DOHH2 (cell line): ENCODE results near the gene EFCAB13.

Experiments
- H3F3A ChIP-seq: fragments of 200-600 bp; sonication (generic), shearing (Covaris generic); 2 replicates; pipeline ENCODE4 v1.6.0; 2016; ENCODE audit warnings: antibody characterized with exemption, mild to moderate bottlenecking; ENCODE audit not compliant: control insufficient read depth, insufficient read depth
- H3K27ac ChIP-seq: fragments of 200-600 bp; sonication (generic); 2 replicates; pipeline ENCODE4 v1.5.1; 2014; ENCODE audit warnings: low read depth, mild to moderate bottlenecking, low read length, moderate library complexity
- H3K27me3 ChIP-seq: fragments of 200-600 bp; sonication (generic); 2 replicates; pipeline ENCODE4 v1.6.1; 2014; ENCODE audit warnings: mild to moderate bottlenecking, low read length, mixed read lengths; ENCODE audit not compliant: control insufficient read depth
- H3K36me3 ChIP-seq: fragments of 200-600 bp; sonication (generic); 2 replicates; pipeline ENCODE4 v1.6.1; 2014; ENCODE audit warnings: mild to moderate bottlenecking, low read length, moderate library complexity, mixed read lengths; ENCODE audit not compliant: control insufficient read depth
- H3K4me1 ChIP-seq: fragments of 200-600 bp; sonication (generic); 2 replicates; pipeline ENCODE4 v1.6.1; 2014; ENCODE audit warnings: mild to moderate bottlenecking, low read length, mixed read lengths; ENCODE audit not compliant: control insufficient read depth
- H3K4me2 ChIP-seq: fragments of 200-600 bp; sonication (generic); 2 replicates; pipeline ENCODE4 v1.6.0; 2014; ENCODE audit warnings: mild to moderate bottlenecking, low read length, moderate library complexity
- H3K4me3 ChIP-seq: fragments of 200-600 bp; sonication (generic); 2 replicates; pipeline ENCODE4 v1.5.1; 2014; ENCODE audit warnings: mild to moderate bottlenecking, low read length, mixed read lengths
- H3K79me2 ChIP-seq: fragments of 200-600 bp; sonication (generic); 2 replicates; pipeline ENCODE4 v1.6.1; 2014; ENCODE audit warnings: mild to moderate bottlenecking, low read length, mixed read lengths; ENCODE audit not compliant: control insufficient read depth
- H3K9me2 ChIP-seq: fragments of 200-600 bp; sonication (generic); replicated peaks from 2 replicates; pipeline ENCODE4 v1.6.1; 2014; ENCODE audit warnings: mild to moderate bottlenecking, low read length, mixed read lengths; ENCODE audit not compliant: control insufficient read depth
- H3K9me3 ChIP-seq: fragments of 200-600 bp; sonication (generic); 2 replicates; pipeline ENCODE4 v1.6.1; 2014; ENCODE audit warnings: antibody characterized with exemption, low read length, mixed read lengths; ENCODE audit not compliant: control insufficient read depth, insufficient read depth
- H4K20me1 ChIP-seq: fragments of 200-600 bp; sonication (generic); 2 replicates; pipeline ENCODE4 v1.6.0; 2014; ENCODE audit warnings: low read depth, mild to moderate bottlenecking, antibody characterized with exemption, low read length, moderate library complexity; ENCODE audit not compliant: control insufficient read depth, insufficient read depth
- CTCF ChIP-seq: fragments of 200-600 bp; sonication (generic); IDR thresholded peaks from one replicate; pipeline ENCODE4 v1.5.1; 2014; ENCODE audit warnings: antibody characterized with exemption, mild to moderate bottlenecking, low read depth, low read length; ENCODE audit not compliant: poor library complexity, severe bottlenecking
- EZH2phosphoT487 ChIP-seq: fragments of 200-600 bp; sonication (generic); IDR thresholded peaks from 2 replicates; pipeline ENCODE4 v1.6.1; 2017; ENCODE audit warnings: borderline replicate concordance, mild to moderate bottlenecking, antibody characterized with exemption, low read length, moderate library complexity, mixed read lengths

EFCAB13 gene

GRCh38 chr17:47401100-47401499, 77.3 kb downstream of the EFCAB13 start:
- TF ChIP-seq CTCF (no peak), EZH2phosphoT487 (no peak)

GRCh38 chr17:47404006-47404405, 80.3 kb downstream of the EFCAB13 start:
- no peaks in the 10 kb centered on the region for H3F3A ChIP-seq
- peaks cover 29% of the 10 kb centered on the region for H3K27me3 ChIP-seq
- H3K36me3 ChIP-seq = no peaks in the 10 kb centered on the region
- H4K20me1 ChIP-seq = no peaks in the 10 kb centered on the region
- H3K9me2 ChIP-seq = no peaks in the 10 kb centered on the region
- TF ChIP-seq EZH2phosphoT487 (no peak), CTCF (no peak)
- no peaks in the 10 kb centered on the region for H3K79me2 ChIP-seq
- peaks cover 13% of the 10 kb centered on the region for H3K4me1 ChIP-seq
- H3K9me3 ChIP-seq = no peaks in the 10 kb centered on the region
- no peak overlapping the region for H3K4me2 ChIP-seq
- H3K27ac ChIP-seq = no peak overlapping the region
- H3K4me3 ChIP-seq = no peak overlapping the region

More at GRCh38 chr17:47401100-47401499, 77.3 kb downstream of the EFCAB13 start:
- Histone ChIP-seq H3F3A (no peaks in the 10 kb centered on the region), H3K4me1 (peaks cover 13% of the 10 kb centered on the region), H3K79me2 (no peaks in the 10 kb centered on the region), H3K9me2 (no peaks in the 10 kb centered on the region), H3K27me3 (peaks cover 23% of the 10 kb centered on the region), H3K4me3 (no peak overlapping the region), H4K20me1 (no peaks in the 10 kb centered on the region), H3K27ac (no peak overlapping the region), H3K4me2 (no peak overlapping the region), H3K36me3 (no peaks in the 10 kb centered on the region), H3K9me3 (no peaks in the 10 kb centered on the region)

GRCh38 chr17:47404875-47405274, 81.1 kb downstream of the EFCAB13 start:
- Histone ChIP-seq H3K4me3 (no peak overlapping the region), H3K9me3 (no peaks in the 10 kb centered on the region), H3K27ac (no peak overlapping the region), H3K4me2 (no peak overlapping the region), H3K79me2 (no peaks in the 10 kb centered on the region), H4K20me1 (no peaks in the 10 kb centered on the region), H3K9me2 (no peaks in the 10 kb centered on the region), H3K36me3 (no peaks in the 10 kb centered on the region), H3K4me1 (peaks cover 13% of the 10 kb centered on the region), H3F3A (no peaks in the 10 kb centered on the region), H3K27me3 (peaks cover 29% of the 10 kb centered on the region)
- TF ChIP-seq EZH2phosphoT487 (no peak), CTCF (no peak)
